Measurements from ENCODE around the gene TH.

GRCh38 chr11:2193099-2193887 is 21.7 kb upstream of the TH start:
- TF ChIP-seq CTCF (IDR thresholded peaks at IDR 0.05; ENCODE audit: low read depth, low read length) (no peak), POLR2A (IDR thresholded peaks at IDR 0.05; ENCODE audit: extremely low read depth, insufficient read length) (no peak), MYC (IDR thresholded peaks at IDR 0.05; ENCODE audit: low read depth, low read length) (no peak)

Measured in NB4 (cell line).